Neural crest cell (in vitro differentiated cells): Measurements from ENCODE around the gene AKTIP. TPM values are rescaled to one million over a fixed set of nuclear protein-coding genes. Genes with fewer than 3 reads are reported as not detected.

Experiments used
- DNase-seq: peaks from one replicate; pipeline ENCODE4 v3.0.0; 2021; ENCODE audit warnings: low read depth, mixed read lengths, low spot score
- H3K27ac Mint-ChIP-seq: one replicate; pipeline ENCODE4 v1.8.0; 2021; ENCODE audit warnings: mild to moderate bottlenecking, mixed read lengths; ENCODE audit not compliant: unreplicated experiment
- H3K27me3 Mint-ChIP-seq: 2 replicates; pipeline ENCODE4 v1.8.0; 2021; ENCODE audit warnings: low read depth, mild to moderate bottlenecking, mixed read lengths
- H3K36me3 Mint-ChIP-seq: 2 replicates; pipeline ENCODE4 v1.8.0; 2021; ENCODE audit warnings: low read depth, mild to moderate bottlenecking, mixed read lengths
- H3K4me1 Mint-ChIP-seq: 2 replicates; pipeline ENCODE4 v1.8.0; 2021; ENCODE audit warnings: mixed read lengths
- H3K4me3 Mint-ChIP-seq: one replicate; pipeline ENCODE4 v1.8.0; 2021; ENCODE audit warnings: mild to moderate bottlenecking, mixed read lengths
- H3K9me3 Mint-ChIP-seq: 2 replicates; pipeline ENCODE4 v1.8.0; 2021; ENCODE audit warnings: mixed read lengths
- total RNA-seq: library from RNA; stranded (reverse); gene quantifications from 2 replicates; pipeline ENCODE4 v1.2.1, GENCODE V29; 2021
- TF ChIP-seq, protein P1 (sequence below): fragments of 200-600 bp; sonication (generic); conservative IDR thresholded peaks from 2 replicates; pipeline ENCODE4 v1.5.0; 2021; ENCODE audit warnings: antibody characterized with exemption, mild to moderate bottlenecking

AKTIP gene
- total RNA-seq, 1 donor from 2014 or later, result 21.0 TPM

DNA sequence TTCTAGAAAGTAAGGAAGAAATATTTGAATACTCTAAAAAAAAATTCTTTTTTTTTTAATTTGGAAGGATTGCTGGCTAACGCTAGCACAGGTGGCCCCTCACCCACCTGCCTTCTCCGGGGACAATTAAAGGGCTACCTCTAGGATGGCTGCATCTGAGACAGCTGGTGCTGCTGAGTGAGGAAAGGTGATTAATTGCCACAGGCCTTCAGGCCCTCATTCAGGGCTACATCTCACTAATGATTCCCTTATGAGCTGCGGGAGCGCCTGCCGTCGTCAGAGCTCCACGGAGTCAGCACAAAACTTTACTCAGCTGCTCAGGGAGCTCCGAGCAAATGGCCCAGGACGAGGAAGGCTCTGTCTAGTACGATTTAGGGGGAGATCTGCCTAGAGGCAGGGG lies 27.0 kb upstream of the AKTIP start:
- H3K27ac Mint-ChIP-seq, result no peak overlapping the region

DNA sequence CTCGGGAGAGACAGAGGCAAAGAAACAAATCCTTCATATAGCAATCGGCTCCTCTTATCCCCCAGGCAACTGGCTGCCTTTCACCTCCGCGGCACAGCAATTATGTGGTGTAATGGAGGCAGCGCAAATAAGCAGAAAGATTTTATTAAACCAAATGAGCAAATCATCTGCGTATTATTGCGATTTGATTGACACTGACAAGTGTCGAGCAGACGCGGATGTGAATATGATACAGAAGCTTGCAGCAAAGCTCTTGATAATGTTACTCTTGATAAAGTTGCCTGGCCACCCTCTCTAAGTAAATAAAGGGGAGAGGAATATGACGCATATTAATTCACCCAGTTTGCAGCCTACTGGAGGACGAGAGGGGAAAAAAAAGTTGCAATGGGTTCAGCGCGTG lies 26.5 kb upstream of the AKTIP start:
- H3K36me3 Mint-ChIP-seq, result no peaks in the 10 kb centered on the region
- no peak for DNase-seq
- H3K27me3 Mint-ChIP-seq, result no peaks in the 10 kb centered on the region
- no peak overlapping the region for H3K27ac Mint-ChIP-seq
- no peak overlapping the region for H3K4me3 Mint-ChIP-seq
- H3K9me3 Mint-ChIP-seq, result no peaks in the 10 kb centered on the region
- peaks cover 3% of the 10 kb centered on the region for H3K4me1 Mint-ChIP-seq
- TF ChIP-seq, protein P1, sequence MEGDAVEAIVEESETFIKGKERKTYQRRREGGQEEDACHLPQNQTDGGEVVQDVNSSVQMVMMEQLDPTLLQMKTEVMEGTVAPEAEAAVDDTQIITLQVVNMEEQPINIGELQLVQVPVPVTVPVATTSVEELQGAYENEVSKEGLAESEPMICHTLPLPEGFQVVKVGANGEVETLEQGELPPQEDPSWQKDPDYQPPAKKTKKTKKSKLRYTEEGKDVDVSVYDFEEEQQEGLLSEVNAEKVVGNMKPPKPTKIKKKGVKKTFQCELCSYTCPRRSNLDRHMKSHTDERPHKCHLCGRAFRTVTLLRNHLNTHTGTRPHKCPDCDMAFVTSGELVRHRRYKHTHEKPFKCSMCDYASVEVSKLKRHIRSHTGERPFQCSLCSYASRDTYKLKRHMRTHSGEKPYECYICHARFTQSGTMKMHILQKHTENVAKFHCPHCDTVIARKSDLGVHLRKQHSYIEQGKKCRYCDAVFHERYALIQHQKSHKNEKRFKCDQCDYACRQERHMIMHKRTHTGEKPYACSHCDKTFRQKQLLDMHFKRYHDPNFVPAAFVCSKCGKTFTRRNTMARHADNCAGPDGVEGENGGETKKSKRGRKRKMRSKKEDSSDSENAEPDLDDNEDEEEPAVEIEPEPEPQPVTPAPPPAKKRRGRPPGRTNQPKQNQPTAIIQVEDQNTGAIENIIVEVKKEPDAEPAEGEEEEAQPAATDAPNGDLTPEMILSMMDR, result no peak

More for the DNA sequence above, 27.0 kb upstream of the AKTIP start:
- H3K9me3 Mint-ChIP-seq, result no peaks in the 10 kb centered on the region
- no peaks in the 10 kb centered on the region for H3K36me3 Mint-ChIP-seq
- H3K4me3 Mint-ChIP-seq, result no peak overlapping the region
- H3K4me1 Mint-ChIP-seq, result peaks cover 3% of the 10 kb centered on the region
- no peak for DNase-seq
- TF ChIP-seq, protein P1, result no peak
- H3K27me3 Mint-ChIP-seq, result no peaks in the 10 kb centered on the region

DNA sequence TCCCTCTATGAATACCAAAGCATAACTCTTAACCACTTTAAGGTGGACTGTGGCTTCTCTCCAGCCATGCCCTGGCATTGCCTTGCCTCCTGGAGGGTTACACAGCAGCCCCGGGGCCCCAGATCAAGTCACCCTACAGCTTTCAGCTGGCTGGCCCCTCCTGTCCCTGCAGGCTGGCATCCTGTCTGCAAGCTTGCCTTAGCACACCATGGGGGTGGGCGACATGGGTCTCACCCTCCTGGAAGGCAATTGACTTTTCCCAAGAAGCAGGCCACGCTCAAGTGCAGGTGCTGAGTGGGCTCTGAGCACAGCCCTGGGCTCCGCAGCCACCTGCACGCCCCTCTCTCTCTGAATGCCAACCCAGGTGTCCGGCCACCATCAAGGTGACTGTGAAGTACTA lies 25.8 kb upstream of the AKTIP start:
- Mint-ChIP-seq H3K27ac (no peak overlapping the region), H3K4me1 (no peaks in the 10 kb centered on the region)

DNA sequence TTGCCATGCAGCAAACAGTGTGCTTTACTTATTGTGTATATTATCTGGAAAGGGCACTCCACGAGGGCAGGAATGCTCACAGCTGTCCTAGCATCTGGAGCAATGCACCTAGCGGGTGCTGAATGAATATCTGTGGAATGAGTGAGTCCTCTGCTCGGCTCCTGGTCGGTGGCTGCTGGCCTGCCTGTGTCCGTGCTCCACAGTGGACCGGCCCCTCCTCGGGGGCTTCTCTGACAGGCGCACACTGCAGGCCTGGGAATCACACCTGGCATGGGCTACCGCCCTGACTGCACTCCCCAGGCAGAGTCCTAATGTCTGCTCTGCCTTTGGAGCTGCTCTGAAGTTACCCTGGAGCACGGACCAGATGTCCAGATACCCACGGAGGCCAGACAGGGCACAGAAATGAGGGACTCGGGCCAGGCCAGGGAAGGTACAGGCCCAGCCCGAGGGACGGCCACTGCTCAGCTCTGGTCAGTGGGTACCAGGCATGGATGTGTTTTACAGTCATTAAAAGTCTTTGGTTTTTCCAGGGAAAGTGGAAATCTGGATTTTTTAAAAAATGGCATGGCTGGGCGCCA lies 21.1 kb upstream of the AKTIP start:
- Mint-ChIP-seq H3K36me3 (no peaks in the 10 kb centered on the region), H3K27ac (no peak overlapping the region), H3K4me3 (no peak overlapping the region), H3K9me3 (no peaks in the 10 kb centered on the region), H3K4me1 (no peaks in the 10 kb centered on the region), H3K27me3 (no peaks in the 10 kb centered on the region)
- no peak for DNase-seq
- TF ChIP-seq, protein P1, result no peak

More for the DNA sequence above, 25.8 kb upstream of the AKTIP start:
- TF ChIP-seq, protein P1, result no peak
- Mint-ChIP-seq H3K4me3 (no peak overlapping the region), H3K9me3 (no peaks in the 10 kb centered on the region), H3K27me3 (no peaks in the 10 kb centered on the region), H3K36me3 (no peaks in the 10 kb centered on the region)
- DNase-seq, result no peak

DNA sequence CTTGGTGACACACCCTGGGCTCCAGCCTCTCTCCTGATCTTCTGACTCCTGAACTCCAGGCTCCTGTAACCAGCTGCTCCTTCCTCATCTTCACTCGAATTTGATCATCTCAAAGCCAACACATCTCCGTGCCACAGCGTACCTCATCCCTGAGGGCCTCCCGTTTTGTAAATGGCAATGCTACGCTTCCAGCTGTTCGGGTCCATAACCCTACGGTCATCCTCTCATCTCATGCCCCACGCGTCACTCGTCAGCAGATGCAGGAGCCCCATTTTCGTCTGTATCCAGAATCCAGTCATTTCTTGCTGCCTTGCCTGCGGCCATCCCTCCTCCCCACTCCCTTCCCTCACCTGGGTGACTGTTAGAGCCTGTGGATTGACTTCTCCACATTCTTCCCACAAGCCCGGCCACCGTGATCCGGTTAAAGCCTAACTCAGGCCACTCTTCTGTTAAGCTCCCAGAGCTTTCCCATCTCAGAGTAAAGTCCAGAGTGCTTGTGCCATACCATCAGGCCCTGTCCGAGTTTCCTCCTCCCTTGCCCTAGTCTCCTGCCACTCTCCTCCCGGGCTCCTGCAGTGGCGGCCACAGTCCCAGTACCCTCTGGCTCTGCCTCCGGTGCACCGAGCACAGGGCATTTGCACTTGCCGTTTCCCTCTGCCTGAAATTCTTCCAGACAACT lies 20.3 kb upstream of the AKTIP start:
- TF ChIP-seq, protein P1, result no peak
- Mint-ChIP-seq H3K27ac (no peak overlapping the region), H3K36me3 (no peaks in the 10 kb centered on the region), H3K27me3 (no peaks in the 10 kb centered on the region), H3K4me3 (no peak overlapping the region), H3K4me1 (no peaks in the 10 kb centered on the region), H3K9me3 (no peaks in the 10 kb centered on the region)
- DNase-seq, result no peak
